Endometrium (tissue), 2 donors: Measurements from ENCODE around the gene ARPP21.
"Not testable (repeated sequence)": the region's sequence is repeated elsewhere in the genome, so short reads cannot be mapped to it uniquely, and the experiment has no call there.

ENCODE experiments used
- FAIRE-seq: peaks from 2 replicates; lab custom pipeline; 2012; peaks lifted over from hg19 to GRCh38; lab: Jason Lieb, UNC
- donor health status: control.
- donor health status: control.

ARPP21 gene

DNA sequence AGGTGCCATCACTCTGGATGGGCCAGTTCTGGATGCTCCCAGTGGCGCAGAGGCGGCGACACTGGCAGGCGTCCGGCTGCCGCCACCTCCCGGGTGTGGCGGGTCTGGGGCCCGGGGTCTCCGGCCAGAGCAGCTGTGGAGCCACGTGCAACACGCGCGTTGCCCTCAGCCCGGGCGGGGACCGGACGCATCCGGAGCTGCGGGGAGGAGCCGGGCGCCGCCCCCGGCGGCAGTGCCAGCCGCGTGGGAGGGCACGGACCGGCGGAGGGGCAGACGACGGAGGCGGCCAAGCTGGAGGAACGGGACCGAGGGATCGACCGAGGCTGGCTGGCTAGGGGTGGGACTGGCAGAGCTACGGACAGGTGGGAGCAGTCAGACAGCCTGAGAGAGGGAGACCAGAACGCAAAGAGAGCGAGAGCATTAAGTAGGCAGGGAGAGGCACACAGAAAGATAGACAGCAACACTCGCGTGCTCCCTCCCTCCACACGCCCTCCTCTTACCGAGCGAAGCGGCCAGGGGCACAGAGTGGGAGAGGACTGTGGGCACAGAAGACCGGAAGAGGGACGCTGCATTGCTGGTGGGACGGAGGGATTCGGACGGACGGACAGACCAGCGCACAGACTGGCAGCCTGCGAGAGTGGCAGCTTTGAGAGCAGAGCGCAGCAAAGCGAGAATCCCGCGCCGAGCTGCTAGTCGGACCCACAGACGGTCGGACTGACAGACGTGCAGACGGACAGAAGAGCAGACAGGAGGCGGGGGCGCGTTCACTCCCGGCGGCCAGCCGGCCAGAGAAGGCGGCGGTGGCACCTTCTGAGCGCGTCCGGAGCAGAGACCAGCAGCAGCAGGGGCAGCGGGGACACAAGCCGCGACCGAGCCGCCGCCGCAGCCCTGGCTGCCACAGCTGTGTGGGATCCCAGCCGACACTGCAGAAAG is at the start of gene ARPP21:
Gene ARPP21 (plus strand): TSS at position 272 of the 933 bp plus-strand sequence. CDS start 42,227 bp downstream, outside the sequence.
- no peak for FAIRE-seq

DNA sequence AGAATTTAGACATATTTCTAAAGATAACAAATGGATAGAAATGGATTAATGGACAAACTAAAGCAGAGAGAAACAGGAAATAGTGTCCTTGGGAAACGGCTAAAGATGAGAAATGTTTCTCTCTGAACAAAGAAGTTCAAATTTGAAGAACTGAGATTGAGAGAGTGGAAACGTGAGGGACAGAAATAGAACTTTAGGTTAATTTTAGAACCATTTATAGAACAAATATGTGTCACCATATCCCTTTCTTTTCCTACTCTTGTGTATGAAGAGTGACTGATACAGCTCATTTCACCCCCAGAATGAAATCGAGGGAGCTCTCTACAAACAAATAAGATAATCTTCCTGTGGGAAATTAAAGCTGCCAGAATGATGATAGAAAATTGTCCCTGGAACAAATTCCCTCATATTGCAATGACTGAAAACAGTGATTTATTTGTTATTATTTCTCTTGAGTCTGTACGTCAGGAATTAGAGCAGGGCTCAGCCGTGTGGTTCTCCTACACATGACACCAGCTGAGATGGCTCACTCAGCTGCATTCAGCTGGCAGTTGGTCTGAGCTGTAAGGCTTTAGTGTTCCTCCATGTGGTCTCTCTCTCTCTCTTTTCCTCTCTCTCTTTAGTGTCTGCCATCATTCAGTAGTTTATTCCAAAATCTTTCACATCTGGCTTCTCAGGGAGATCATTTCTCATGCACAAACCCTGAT is 46.6 kb upstream of the ARPP21 start:
- FAIRE-seq, result no peak

DNA sequence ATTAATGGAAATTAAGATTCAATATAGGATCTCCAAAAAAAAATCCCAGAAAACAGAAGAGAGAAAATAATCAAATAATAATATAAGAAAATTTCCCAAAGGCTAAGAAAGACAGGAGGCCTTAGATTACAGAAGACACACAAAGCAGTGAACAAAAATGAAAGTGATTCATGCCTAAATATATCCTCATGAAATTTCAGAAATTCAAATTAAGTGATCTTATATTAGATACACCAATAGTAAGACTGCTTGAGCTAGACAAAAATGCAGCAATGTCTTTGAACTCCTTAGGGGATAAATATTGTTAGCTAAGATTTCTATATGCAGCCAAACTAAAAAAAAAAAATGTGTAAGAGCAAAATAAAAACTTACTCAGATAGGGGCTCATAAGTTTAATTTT is 44.6 kb upstream of the ARPP21 start:
- no peak for FAIRE-seq

DNA sequence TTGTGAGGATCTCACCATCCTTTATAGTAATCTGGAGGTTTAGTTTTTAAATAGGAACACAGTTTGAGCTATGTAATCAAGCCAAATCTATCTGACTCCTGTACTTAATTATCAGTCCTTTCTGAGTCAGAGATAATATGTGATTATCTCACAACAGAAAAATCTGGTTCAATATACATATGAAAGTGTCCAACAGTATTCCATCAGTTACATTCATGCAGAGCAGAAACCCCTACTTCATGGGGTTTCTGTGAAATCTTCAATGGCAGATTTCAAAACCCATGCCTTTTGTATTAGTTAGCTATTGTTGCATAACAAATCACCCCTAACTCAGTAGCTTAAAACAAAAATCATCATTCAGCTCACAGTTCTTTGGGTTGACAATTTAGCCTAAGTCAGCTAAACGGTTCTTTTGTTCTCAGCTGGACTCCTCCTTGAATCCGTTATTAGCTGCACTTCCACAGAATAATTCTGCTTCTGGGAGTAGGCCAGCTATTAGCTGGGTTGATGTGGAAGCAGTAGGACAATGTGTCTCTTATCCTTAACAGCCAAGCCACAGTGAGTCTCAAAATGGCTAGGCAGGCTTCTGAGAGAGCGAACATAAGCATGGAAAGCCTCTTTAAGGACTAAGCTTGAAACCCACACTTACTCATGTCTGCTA is 42.9 kb upstream of the ARPP21 start:
- no peak for FAIRE-seq

DNA sequence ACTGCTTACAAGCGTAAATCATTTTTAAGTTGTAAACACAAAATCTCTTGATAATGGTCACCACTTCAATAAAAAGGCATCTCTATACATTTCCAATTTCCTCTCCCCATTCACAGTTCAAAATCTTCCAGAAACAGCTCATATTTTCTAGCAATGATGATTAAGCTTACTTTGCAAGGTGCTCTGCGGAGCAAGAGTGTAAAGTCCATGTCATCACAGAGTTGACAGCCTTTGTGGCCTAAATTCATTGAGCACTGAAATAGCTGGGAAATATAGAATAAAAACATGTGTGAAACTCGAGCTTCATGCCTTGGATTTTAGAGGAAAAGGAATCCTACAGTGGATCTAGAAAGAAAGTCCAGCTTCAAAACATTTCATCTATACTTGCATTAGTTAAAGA is 41.8 kb upstream of the ARPP21 start:
- FAIRE-seq, result no peak

DNA sequence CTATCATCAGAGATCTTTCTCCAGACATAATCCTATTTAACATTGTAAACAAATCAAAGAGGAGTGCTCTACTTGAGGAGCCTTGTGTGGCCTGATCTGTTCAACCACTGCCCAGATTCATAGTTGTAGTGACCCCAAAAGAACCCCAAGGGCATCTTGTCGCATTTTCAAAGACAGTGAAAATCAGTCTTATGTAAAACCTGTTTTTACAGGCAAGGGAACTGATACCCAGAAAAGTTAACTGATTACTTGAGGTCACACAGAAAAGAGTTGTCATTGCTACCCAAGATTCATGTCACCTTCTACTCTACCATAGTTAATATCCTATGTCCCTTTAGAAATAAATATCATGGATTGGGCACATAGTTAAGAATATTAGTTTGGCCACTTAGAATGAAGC is 40.5 kb upstream of the ARPP21 start:
- no peak for FAIRE-seq

DNA sequence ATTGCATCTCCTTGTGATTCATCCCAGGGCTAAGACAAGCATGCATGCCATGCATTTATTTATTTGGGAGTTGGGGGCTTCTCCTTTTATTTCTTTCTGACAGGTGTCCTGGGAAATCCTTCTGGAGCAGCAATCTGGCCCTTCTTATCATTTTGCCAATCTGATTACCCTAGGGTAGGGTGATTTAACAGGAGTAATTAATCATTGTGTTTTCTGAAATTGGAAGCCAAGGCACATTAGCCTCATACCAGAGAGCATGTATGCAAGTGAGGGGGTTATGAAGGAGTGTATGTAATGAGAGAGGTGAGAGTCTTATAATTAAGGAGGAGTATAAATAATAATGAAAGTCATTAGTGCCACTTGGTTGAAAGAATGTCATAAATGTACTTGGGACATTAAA is 37.4 kb upstream of the ARPP21 start:
- no peak for FAIRE-seq

DNA sequence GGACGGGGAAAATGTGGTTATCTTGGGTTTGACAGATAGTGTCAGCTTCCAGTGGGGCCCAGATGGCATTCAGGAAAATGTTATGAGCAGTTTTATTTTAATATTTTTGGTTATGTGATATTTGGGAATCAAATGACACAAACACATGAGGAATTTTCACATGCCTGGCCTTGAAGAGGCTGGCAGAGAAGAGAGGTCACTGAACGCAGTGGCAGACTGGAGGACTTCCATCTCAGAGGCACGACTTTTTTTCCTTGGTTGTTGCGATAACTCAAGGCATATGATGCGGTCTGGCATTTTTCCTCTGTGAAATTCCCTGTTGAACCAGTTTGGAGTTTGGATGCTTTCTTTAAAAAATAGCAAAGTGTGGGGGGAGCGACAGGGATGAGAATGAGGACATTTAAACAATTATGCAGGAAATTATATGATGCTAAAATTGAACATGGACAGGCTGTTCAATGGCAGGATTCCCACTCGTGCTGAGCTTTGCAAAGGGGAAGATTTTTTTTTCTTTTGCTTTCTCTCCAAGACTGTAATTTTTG is 36.9 kb upstream of the ARPP21 start:
- FAIRE-seq, result no peak

DNA sequence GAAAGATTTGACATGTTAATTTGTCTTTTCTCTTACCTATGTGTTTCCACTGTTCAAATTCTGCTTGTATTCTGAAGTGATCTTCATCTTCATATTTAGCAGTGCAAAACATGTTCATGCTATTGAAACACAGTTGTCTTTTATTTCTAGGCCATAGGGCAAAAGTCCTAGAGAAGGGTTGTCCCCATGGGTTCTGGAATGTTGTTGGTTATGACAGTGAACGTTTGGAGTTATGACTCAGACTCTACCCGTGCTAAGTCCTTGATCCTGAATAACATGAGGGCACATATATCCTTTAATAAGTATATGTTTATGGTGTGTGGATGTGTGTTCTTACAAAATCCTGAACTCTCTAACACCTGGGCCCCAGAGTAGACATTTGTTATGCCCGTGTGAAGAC is 23.0 kb upstream of the ARPP21 start:
- FAIRE-seq, result no peak

DNA sequence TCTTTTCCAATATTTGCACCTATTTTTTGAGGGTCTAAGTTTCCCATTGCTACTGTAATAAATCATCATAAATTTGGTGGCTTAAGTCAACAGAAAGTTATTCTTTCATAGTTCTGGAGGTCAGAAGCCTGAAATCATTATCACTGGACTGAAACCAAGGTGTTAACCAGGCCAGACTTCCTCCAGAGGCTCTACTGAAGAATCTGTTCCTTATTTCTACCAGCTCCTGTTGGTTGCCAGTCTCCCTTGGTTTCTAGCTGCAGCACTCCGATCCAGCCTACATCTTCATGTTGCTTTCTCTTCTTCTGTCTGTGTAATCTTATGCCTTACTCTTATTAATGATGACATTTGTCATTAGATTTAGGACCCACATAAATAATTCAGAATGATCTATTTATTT is 22.0 kb upstream of the ARPP21 start:
- FAIRE-seq, result no peak

DNA sequence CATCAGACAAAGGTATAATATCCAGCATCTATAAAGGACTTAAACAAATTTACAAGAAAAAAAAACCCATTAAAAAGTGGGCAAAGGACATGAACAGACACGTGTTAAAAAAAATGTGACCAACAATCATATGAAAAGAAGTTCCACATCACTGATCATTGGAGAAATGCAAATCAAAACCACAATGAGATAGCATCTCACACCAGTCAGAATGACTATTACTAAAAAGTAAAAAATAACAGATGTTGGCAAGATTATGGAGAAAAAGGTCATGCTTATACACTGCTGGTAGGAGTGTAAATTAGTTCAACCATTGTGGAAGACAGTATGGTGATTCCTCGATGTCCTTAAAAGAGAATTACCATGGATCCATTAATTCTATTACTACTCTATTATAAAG is 19.1 kb upstream of the ARPP21 start:
- not testable (repeated sequence) for FAIRE-seq

DNA sequence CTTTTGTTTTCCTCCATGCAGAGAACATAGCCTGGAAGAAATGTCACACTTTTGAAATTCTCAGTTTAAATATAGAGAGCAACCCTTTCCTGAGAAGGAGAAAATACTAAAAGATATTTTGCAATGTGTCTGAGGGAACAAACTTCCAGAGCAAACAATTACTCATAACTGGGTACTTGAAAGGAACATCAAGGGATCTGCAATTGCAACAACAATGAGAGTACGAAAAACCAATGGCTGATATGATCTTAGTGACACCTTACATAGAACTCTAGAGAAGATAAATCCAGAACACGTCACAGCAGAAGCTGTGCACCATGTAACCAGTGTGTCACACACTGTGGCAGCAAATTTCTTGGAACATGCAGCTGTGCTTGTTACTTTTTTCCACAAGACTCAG is 14.6 kb upstream of the ARPP21 start:
- no peak for FAIRE-seq

DNA sequence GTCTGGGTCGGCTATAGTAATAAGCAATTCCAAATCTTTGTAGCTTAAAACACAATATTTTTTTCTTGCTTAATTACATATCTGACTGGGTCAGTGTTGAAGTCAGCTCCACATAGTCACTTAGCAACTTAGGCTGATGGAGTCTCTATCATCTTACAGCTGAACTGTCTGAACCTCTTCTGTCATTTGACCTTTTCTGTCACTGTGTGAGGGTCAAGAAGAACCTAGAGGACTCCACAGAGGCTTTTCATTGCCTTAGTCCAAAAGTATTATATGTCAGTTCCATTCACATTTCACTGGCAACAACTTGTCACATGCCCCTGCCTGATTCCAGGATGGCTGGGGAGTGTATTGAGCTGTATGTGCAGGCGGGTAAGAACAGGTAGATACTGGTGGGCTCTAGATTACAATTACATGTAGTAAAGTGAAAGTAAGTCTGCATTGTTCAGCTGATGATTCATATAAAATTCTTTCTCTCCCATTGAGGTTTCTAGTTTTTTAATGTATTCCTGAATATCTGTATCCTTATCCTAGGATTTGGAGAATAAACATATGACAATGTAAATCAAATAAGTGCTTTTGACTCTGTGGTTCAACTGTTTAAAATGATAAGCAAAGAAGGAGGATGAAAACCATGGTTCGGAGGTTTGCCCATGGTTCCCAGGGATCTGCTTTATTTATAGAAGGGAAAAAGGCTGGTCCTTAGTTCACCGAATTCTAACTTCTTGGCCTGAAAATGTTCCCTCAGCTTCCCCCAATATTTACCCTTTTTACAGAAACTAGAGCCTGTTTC is 5.8 kb upstream of the ARPP21 start:
- FAIRE-seq, result no peak

DNA sequence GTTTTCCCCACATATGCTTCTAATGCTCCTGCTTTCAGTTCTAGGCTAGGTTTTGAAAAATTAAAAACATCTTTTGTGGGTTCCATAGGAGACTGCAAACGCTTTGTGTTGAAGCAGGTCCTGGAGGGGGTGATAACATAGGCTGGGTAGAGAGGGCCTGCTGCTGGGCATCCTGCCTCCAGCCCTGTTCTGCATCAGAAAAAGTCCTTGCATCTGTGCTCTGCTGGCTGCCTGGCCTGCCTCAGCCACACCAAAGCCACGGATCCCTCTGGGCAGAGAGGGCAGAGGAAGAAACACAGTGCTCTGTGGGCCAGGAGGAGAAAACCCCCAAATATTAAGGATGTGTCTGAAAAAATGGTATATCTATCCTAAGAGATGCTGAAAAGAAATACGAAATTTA is 3.9 kb upstream of the ARPP21 start:
- no peak for FAIRE-seq

DNA sequence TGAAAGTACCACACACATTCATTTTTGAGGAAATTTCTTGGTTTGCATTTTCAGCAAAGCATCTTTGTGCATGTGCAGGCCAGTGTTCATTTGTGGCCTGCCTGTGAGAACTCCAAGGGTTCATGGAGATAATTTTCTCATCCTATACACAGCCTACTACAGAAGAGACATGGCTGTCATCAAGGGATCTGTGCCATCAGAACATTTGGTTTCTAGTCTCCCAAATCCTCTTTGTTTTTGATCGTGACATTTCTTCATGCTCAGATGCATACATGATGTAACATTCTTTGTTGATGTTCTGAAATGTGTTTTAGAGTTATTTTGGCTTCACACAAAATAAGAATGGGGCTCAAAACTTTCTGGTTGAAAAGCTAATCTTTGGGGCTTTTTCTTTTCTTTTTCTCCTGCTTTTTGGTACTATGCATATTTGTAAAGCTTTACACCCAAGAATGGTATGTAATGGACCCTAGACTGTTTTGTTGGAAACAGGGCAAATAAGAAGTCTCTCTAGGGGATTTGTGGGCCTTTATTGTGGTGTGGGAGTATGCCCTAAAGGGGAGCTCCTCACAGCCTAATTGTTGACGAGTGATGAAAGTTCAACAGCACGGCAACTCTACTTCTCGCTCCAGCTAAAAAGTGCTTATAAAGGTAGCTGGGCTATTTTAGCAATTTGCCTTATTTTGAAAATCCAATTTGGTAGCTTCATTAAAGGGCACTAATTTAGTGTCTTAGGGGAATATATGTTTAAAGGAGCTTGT is 3.2 kb upstream of the ARPP21 start:
- no peak for FAIRE-seq

DNA sequence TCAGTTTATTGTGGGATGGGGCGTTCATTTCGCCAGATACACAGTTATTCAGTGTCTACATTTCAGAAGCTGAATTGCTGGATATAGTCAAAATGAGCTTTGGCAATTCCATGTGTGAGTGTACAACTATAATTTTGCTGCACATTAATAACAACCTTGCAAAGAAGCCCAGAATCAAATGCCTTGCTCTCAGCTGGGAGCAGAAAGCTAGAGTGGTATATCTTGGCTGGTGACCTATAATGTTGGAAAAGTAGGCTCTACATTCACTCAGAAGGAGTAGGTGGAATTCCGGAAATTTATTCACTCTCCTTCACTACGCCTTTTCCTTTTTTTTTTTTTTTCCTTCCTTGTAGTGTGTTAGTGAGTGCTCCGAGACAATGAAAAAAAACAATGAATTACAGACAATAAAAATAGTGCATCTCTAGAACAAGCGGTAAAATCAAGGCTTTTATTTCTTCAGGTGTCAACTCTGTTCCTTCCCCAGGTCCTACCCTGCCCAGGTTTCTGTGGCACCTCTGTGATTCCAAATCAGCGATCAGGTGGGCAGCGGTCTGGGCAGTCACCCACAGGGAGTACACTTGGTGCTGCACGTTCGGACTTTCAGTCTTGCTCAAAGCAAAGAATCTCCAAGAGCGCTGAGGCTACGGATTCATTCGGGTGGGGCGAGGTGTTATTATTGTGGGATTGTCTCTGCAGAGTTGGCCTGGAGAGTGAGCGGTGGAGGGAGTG is 910 bp upstream of the ARPP21 start:
- no peak for FAIRE-seq

DNA sequence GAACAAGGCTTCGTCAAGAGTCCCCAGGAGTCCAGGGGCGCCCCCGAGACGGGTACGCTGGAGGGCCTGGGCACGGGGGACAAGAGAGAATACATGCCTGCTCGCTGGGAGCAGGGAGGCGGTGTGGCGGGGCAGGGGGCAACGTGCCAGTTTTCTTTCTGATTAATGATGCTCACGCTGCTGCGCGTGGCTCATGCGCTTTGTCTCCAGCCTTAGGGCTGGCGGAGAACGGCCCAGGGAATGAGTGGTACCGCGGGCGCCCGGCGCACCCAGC is 408 bp upstream of the ARPP21 start:
- FAIRE-seq, result no peak

DNA sequence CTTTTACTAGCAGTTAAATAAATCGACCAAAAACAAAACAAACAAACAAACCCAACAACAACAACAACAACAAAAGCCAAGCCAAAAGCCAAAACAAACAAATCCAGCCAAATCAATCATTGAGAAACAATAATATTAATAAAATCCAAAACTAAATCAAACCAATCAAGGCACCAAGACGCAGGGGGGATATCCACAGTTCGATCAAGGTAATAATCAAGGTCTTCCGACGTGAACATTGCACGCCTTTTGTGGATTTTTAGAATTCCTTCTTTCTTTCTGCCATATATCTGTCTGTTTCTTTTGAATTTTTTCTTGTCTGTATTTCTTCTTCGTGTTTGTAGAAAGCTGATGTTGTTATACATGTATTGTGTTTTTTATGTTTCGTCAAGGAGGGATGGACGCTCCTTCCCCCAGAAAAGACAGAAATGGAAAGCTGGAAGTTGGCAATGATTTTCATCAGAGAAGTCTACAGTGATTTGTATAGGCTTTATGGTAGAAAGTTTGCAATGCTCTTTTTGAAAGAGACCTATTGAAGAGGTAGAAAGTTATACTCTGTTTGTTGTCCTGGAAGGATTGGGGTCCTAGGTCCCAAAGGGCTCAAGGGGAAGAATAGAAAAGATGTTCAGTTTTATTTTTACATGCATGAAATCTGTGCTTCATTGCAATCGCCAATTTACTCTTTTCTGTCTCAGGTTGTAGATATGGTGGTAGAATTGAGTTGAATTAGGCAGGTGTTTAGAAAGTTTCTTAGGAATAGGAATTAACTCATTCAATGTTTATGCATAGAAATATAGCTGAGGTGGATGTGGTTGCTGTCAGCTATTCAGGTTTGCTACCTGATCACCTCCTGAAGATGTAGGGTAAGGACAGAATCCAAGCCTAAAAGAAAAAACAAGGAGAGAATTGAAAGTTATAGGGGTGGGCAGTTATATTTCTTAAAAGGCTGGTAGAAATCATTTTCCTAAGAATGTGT is 1.2 kb downstream of the ARPP21 start:
- FAIRE-seq, result no peak

DNA sequence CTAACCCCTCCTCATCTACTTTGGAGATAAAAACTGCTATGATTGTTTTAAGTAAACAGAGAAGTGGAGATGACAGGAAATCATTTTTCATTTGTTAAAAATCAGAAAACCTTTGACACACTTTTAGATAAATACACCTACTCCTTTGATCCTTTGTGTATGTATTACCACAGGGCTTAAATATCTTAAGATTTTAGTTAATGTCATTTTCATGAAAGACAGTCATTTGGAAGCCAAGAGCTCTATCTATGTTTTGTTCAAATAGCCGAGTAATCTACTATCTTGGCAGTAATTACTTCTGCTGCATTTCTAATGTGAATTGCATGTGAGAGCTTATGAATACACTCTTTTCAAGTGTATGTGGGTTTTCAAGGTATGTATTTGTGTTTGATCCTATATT is 2.0 kb downstream of the ARPP21 start:
- no peak for FAIRE-seq
